Medulla oblongata (tissue), 1 donor: Measurements from ENCODE around the gene BEST2.
"Not testable (repeated sequence)": the region's sequence is repeated elsewhere in the genome, so short reads cannot be mapped to it uniquely, and the experiment has no call there.

Experiments
- DNase-seq: peaks from one replicate; pipeline ENCODE4 v3.0.0-alpha.2; 2015; ENCODE audit errors: extremely low spot score

The BEST2 gene

DNA sequence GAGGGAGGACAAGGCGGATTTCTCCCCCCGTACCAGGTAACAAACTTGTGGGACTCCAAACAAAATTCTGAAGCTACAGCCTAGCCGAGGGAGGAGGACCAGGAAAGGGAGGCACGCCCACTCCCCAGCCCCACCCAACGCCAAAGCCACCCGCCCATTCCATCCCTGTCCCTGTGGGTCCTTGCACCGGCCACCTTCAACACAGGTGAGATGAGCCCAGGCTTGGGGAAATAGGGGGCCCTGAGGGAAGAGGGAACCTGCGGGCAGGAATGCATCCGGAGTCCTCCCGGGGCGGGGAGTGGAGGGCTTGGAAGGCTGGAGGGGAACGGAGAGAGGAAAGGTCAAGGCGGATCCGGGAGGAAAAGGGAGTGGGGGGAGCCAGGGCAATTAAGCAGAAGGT is at the start of gene BEST2:
Gene BEST2 (plus strand): TSS at position 157 of the 400 bp plus-strand sequence. CDS start 802 bp downstream, outside the sequence.
- DNase-seq = no peak

DNA sequence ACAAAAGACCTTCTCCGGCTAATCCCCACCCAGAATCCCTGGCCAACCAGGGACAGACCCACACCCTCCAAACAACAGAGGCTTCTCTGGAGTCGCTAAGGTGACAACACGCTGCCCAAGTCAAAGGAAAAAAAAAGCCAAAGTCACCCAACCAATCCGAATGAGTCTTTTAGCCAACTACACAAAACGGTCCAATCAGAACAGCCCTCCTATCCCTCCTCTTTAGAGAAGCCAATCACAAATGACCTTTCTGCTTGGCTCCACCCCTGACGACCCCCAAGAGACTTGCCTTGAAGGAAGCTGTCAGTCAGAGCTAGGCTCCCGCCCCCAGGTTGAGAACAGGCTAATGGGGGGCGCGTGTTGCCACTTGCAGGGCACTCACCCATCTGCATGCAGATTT is 48.5 kb upstream of the BEST2 start:
- no peak for DNase-seq

DNA sequence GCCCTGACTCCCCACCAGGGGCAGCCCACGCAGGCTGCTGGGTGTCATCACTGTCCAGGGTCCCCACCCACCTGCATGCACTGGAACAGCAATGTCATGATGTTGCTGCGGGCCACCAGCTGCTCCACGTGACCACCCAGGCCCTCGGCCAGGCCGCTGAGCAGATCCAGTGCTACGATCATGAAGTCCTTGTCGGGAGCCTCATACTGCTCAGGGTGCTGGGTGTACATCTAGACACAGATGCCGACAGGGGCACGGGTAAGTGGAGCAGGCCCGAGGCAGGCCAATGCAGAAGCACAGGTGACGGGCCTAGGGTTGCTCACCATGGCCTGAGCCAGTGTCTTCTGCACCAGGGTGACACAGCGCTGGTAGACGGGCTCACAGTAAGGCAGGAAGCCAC is 46.4 kb upstream of the BEST2 start:
- no peak for DNase-seq

DNA sequence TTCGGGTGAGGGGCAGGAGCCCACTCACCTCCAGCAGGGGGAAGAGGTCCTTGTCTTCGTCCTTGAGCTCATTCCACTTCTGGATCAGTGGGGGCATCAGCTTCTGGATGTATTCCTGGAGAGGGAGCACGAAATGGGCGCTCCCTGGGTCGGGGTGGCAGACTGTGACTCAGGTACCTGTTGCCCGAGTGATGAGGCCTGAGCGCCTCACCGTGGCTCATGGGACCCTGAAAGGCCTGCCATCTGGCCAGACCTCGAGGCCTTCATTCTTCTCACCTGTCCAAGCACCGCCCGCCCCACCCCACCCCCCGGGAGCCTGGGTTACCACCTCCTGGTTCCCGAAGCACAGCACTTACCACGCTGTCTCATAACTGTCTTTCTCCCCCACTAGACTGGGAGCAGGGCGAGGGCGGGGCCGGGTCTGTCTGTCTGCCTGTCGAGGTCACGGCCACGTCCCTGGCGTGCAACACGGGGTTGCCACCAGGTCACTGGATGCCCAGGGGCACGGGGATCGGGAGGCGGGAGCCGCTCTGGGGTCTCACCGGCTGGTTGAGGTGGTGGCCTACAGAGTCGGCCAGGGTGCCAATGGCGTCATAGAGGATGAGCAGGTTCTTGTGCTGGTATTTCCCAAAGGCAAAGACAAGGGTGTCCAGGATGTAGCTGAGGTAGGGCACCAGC is 45.8 kb upstream of the BEST2 start:
- DNase-seq = no peak

DNA sequence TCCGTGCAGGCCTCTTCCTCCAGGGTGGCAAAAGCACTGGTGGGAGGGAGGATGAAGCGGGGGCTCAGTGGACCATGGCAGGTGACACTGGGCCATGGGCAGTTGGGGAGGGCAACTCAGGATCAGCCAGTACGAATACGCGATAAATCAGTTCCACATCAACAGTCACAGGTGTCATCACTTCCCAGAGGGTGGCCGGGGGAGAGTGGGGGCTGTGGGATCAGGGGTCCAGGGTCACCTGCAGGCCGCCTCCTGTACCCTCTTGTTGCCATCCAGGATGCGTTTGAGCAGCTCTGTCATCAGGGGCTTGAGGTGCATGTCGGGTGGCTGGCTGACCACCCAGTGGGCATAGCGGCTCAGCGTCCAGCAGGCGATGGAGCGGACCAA is 45.3 kb upstream of the BEST2 start:
- no peak for DNase-seq

DNA sequence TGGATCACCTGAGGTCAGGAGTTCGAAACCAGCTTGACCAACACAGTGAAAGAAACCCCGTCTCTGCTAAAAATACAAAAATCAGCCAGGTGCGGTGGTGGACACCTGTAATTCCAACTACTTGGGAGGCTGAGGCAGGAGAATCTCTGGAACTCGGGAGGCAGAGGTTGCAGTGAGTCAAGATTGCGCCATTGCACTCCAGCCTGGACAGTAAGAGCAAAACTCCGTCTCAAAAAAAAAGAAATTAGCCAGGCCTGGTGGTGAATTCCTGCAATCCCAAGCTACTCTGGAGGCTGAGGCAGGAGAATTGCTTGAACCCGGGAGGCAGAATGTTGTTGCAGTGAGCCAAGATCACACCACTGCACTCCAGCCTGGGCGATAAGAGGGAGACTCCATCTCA is 43.0 kb upstream of the BEST2 start:
- no peak for DNase-seq

DNA sequence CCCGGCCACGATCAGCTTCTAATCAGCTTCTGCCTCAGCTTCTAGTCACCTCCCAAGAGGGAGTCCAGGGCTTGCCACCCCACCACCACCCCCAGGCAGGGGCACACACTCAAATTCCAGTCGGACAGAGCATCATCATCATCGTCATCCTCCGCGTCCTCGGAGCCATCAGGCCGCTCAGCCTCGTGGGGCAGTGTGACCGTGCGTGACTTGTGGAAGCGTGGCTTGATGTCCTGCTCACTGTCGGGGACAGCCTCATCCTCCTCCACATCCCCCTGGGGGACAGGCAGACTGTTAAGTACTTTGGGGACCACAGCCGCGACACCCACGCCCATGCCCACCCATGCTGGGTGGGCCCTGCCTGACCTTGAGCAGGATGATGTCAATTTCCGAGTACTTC is 40.4 kb upstream of the BEST2 start:
- DNase-seq = no peak

DNA sequence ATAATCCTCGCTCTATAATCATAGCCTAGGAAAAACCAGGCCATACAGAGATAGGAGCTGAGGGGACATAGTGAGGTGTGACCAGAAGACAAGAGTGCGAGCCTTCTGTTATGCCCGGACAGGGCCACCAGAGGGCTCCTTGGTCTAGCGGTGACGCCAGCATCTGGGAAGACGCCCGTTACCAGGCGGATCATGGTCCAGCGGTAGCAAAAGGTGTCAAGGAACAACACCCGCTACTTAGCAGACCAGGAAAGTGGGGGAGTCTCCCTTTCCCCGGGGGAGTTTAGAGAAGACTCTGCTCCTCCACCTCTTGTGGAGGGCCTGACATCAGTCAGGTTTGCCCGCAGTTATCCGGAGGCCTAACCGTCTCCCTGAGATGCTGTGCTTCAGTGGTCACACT is 39.5 kb upstream of the BEST2 start:
- DNase-seq = not testable (repeated sequence)

DNA sequence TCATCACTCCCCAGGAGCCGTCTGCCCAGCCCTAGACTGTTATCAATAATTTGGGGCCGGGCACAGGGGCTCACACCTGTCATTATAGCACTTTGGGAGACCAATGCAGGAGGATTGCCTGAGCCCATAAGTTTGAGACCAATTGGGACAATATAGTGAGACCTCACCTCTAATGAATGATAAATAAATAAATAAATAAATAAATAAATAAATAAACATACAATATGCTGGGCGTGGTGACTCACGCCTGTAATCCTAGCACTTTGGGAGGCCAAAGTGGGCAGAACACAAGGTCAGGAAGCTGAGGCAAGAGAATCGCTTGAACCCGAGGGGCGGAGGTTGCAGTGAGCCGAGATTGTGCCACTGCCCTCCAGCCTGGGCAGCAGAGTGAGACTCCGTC is 38.3 kb upstream of the BEST2 start:
- not testable (repeated sequence) for DNase-seq

DNA sequence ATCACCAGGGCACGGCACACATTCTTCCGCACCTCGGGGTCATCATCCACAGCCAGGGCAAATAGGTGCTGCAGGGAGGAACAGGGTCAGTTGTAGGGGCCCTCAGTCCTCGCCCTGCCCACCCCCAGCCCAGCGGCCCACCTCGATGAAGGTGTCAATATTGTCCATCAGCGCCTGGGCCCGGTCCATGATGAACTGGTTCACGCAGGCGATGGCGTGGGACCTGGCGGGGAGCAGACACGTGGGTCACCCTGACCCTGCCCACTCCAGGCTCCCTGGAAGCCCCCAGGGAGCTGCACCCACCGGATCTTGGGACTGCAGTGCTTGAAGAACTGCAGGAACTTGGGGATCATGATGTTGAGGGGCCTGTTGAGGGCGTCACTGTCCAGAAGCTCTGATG is 36.5 kb upstream of the BEST2 start:
- DNase-seq = no peak

DNA sequence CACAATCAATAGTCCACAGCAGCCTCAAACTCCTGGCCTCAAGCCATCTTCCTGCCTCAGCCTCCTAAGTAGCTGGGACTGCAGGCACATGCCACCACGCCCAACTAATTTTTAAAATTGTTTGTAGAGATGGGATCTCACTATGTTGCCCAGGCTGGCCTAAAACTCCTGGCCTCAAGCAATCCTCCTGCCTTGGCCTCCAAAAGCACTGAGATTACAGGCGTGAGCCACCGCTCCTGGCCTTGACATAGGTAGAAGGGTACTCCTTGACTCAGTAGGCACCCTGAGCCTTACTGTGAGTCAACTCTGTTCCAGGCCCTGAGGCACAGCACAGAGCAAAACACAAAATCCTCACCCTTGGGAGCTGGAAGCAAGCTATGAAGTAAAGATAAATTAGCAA is 35.7 kb upstream of the BEST2 start:
- no peak for DNase-seq

DNA sequence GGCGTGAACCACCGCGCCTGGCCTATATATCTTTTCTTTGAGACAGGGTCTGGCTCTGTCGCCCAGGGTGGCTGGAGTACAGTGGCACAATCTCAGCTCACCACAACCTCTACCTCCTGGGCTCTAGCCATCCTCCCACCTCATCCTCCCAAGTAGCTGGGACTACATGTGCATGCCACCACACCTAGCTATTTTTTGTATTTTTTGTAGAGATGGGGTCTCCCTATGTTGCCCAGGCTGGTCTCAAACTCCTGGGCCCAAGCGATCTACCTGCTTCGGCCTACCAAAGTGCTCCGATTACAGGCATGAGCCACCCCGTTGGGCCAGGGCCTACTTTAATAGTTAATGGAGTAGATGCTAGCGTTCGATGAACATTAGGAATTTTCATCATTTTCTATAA is 31.3 kb upstream of the BEST2 start:
- DNase-seq = no peak

DNA sequence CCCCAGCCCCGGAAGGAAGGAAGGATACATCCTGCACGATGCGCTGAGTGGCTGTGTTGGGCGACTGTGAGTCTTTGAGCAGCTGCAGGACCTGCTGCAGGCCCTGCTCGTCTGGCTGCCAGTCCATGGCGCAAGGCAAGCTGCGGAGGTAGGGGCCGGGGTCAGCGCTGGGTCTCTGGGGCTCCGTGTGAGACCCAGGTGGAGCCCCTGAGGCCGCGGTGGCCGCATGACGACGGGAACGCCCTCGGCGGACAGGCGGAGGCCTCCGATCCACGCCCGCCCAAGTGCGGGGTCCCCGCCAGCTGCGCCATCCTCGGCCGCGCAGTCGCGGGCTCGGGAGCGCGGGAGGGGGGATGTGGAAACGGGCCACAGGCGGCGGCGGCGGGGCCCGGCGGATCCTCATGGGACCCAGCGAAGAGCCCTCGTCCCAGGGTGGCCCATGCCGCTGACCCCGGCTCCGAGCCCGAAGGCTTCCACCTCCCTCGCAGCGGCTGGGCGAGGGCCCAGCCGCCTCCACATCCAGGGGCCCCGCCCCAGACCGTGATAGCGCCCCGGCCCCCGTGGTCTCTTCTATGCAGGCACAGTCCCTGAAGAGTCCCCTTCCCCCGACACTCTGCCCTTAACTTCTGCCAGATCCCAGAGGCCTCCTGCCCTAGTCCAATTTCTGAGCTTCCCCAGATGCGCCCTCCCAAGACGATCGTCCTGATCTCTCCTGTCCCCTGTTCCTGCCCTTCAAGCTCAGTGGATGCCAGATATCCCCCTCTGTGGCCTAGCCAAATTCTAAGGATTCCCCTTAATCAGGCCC is 30.5 kb upstream of the BEST2 start:
- no peak for DNase-seq

DNA sequence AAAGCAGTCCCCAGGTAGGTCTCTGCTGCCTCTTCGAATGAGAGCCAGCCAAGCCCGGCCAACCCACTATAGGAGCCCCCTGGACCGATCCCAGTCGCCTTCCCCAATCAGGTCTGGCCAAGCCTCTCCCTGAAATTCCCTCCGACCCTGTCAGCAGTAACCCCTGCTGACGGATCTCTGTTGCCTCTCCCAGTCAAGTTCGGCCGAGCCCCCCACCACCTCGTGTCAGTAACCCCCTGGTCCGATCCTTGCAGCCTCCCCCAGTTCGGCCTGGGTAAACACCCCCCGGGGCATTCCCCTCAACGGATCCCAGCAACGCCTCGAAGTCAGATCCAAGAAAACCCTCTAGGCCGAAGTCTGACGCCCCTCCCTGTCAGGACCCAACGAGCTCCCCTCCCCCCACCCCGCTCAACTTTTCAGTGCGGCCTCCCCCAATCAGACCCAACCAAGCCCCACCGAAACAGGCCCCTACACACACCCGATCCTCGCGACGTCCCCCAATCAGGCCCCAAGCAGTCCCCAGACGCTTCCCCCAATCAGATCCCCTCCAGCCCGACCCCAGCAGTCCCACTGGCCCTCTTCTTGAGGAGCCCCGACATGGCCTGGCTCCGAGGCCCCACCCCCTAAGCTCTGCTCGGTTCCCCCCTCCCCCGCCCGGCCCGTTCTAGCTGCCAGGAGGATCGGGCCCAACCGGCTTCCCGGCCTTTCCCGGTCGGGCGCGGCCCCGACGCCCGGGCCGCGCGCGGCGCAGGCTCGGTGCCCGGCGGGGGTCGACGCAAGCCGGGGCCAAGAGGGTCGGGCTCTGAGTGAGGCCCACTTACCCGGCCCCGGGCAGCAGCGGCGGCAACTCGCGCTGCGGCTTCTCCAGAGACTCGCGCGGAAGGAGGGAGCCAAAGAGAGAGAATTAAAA is 29.7 kb upstream of the BEST2 start:
- peak; percentile 35 for DNase-seq

DNA sequence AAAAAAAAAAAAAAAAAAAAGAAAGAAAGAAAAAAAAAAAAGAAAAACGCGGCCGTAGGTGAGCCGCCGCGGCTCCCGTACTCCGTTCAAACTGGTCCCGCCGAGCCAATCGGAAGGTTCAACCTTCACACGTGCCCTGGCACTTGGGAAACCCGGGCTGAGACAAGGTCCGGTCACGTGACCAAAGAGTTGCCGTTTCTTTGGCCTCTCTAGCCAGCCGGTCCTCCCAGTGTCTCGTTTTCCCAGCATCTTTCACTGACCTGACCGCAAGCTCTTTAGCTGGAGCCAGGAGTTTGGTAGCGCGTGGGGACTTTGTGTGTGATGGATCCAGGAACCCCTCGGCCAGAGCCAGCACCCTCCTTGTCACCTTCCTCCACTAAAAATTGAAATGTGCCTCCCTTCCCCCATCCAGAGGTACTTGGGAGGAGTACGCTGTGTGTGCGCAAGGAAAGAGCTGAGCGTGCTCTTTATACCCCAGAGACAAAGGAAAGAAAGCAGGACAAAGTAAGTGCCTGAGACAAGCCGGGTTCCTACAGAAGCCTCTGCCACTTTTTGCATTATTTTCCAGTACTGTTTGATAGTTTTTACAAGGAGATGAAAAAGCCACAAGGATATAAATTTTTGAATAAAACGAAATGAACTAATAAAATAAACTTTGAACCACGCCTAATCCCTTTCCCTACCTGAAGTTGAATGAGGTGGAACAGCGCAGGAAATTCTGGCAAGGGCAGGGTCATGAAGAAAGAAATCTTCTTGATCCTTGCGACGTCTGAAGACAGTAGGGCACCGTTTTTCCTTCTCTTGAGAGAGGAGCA is 28.8 kb upstream of the BEST2 start:
- peak; percentile 100 for DNase-seq

DNA sequence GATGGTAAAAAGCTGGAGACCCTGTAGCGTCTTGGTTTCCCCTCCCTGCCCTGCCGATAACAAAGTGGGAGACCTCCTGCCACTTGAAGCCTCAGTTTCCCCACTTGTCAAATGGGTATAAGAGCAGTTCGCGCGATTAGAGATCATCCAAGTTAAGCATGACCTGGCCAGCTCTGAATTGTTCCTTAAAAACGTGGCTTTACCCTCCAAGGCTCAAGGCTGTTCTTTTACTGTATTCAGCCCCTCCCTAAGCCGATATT is 28.3 kb upstream of the BEST2 start:
- no peak for DNase-seq

DNA sequence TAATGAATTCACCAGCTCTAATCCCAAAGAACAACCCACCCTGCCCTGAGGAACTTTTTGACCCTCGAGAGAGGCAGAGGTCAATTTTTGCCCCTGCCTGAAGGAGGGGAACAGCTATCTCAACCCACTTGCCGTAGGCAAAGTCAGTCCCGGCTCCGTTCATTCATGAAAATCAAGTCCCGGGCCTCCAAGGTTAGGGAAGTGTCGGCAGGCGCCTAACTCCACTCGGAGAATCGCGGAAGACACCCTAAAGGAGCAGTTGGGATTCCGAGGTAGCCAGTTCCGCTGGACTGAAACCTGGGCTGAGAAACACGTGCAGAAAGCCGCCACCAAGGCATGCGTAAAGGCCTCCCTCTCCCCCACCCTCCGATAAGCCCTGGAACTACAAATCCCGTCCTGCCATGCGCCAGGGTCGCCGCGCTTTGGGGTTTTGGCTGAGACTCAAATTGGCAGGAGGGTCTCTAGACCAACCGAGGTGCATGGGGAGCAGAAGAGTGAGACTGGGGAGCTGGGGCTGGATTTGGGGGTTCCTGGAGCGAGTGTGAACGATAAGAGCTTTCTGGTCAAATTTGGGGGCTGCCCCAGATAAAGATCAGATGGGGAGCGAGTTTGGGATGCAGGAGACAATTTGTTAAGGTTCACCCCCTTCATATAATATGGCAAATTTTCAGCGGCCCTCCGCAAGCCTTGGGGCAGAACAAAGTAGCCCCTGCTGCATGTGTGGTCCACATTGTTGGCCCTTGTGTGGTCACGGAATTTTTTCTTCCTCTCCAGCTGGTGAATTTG is 27.8 kb upstream of the BEST2 start, which contains the start of gene TNPO2:
Gene TNPO2 (minus strand): TSS at position 292 of the 786 bp plus-strand sequence. CDS start 2,955 bp downstream, outside the sequence.
- peak; percentile 54 for DNase-seq

DNA sequence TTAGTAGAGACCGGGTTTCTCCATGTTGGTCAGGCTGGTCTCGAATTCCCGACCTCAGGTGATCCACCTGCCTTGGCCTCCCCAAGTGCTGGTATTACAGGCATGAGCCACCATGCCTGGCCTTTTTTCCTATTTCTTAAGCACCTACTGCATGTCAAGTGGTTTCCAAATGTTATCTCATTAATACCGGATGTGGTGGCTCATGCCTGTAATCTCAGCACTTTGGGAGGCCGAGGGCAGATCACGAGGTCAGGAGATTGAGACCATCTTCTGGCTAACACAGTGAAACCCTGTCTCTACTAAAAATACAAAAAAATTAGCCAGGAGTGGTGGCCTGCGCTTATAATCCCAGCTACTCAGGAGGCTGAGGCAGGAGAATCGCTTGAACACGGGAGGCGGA is 26.0 kb upstream of the BEST2 start:
- not testable (repeated sequence) for DNase-seq

DNA sequence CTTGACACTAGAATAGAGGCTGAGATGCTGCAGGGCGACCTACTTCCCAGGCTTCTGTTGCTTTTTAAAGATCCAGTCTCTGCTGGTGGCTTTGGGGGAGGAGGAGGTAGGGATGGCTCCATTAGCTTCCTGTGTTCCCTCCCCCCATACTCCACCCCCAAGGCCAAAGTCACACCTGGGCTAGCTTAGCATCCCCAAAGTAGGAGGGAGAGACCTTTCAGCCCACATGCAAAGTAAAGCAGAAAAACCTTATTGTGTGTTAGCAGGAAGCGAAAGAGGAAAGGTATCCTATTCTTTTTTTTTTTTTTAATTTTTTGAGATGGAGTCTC is 24.6 kb upstream of the BEST2 start:
- DNase-seq = no peak

DNA sequence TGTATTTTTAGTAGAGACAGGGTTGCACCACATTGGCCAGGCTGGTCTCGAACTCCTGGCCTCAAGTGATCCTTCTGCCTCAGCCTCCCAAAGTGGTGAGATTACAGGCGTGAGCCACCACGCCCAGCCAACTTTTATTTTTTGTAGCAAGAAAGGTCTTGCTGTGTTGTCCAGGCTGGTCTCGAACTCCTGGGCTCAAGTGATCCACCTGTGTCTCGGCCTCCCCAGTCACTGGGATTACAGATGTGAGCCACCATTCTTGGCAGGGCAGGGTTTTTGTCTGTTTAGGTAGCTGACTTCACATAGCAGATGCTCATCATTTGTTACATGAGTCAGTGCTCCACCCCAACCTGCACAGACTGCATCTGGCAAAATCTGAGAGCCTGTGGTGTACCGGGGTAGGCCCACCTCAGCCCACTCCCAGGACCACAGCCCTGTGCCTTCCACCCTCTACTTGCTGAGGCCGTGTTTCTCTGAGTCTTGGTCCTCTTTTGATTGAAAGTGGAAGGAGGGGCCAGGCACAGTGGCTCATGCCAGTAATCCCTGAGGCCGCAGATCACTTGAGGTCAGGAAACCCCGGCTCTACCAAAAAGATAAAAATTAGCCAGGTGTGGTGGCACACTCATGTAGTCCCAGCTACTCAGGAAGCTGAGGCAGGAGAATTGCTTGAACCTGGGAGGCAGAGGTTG is 23.7 kb upstream of the BEST2 start:
- no peak for DNase-seq
